Measurements from ENCODE around the gene FGF14.

Gene FGF14

GRCh38 chr13:102323012-102323411 is 78.8 kb downstream of the FGF14 start:
- in situ Hi-C loops (cut with HindIII; ENCODE audit: low sequenced_read_pairs): no loop called here

GRCh38 chr13:102322211-102322610 is 79.6 kb downstream of the FGF14 start:
- no peak for TF ChIP-seq CTCF (IDR thresholded peaks at IDR 0.05; ENCODE audit: low read depth, low read length, missing control alignments)
- in situ Hi-C loops (cut with HindIII; ENCODE audit: low sequenced_read_pairs): no loop called here
- DNase-seq (ENCODE audit: low read depth): no peak
- no peak overlapping the region for H3K4me3 ChIP-seq (ENCODE audit: low read depth, low read length)

More at GRCh38 chr13:102323012-102323411, 78.8 kb downstream of the FGF14 start:
- TF ChIP-seq CTCF (IDR thresholded peaks at IDR 0.05; ENCODE audit: low read depth, low read length, missing control alignments): no peak
- no peak overlapping the region for H3K4me3 ChIP-seq (ENCODE audit: low read depth, low read length)
- DNase-seq (ENCODE audit: low read depth): no peak

DNA sequence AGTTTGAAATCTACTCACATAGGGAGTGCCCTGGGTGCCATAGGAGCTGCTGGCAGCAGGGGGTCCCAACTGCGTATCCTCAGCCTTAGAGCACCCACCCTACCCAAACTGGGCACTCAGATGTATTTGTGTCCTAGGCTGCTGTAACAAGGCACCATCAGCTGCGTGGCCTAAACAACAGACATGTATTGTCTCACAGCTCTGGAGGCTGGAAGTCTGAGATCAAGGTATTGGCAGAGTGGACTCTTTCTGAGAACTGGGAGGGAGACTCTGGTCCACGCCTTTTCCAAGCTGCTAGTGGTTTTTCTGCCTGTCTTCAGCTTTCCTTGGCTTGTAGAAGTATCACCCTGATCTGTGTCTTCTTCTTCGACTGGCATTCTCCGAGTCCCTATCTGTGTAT is 83.6 kb downstream of the FGF14 start:
- no peak for DNase-seq (ENCODE audit: low read depth)
- H3K4me3 ChIP-seq (ENCODE audit: low read depth, low read length): no peak overlapping the region
- TF ChIP-seq CTCF (IDR thresholded peaks at IDR 0.05; ENCODE audit: low read depth, low read length, missing control alignments): no peak
- in situ Hi-C loops (cut with HindIII; ENCODE audit: low sequenced_read_pairs): no loop called here

GRCh38 chr13:102317593-102317992 is 84.3 kb downstream of the FGF14 start:
- no peak for TF ChIP-seq CTCF (IDR thresholded peaks at IDR 0.05; ENCODE audit: low read depth, low read length, missing control alignments)
- in situ Hi-C loops (cut with HindIII; ENCODE audit: low sequenced_read_pairs): no loop called here
- no peak overlapping the region for H3K4me3 ChIP-seq (ENCODE audit: low read depth, low read length)
- no peak for DNase-seq (ENCODE audit: low read depth)

GRCh38 chr13:102316732-102317131 is 85.1 kb downstream of the FGF14 start:
- in situ Hi-C loops (cut with HindIII; ENCODE audit: low sequenced_read_pairs): no loop called here
- no peak for DNase-seq (ENCODE audit: low read depth)
- no peak for TF ChIP-seq CTCF (IDR thresholded peaks at IDR 0.05; ENCODE audit: low read depth, low read length, missing control alignments)
- no peak overlapping the region for H3K4me3 ChIP-seq (ENCODE audit: low read depth, low read length)

DNA sequence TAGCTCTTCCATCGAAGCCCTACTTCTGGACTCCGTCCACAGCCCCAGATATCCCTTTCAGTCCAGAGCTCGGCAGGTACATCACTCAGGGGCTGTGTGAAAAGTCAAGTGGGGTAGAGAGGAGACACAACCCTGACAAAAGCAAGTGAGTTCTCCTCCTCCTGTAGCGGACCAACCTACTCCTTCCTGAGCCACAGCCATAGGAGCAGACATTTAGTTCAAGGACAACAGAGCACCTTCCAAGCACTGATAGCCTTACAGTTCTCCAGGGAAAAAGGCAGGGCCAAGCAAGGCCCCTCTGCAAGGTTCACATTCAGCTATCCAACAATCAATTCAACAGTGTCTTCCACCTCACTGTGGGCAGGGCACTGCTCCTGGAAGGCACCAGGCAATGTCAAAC is 89.0 kb downstream of the FGF14 start:
- in situ Hi-C loops (cut with HindIII; ENCODE audit: low sequenced_read_pairs): no loop called here
- TF ChIP-seq CTCF (IDR thresholded peaks at IDR 0.05; ENCODE audit: low read depth, low read length, missing control alignments): no peak
- H3K4me3 ChIP-seq (ENCODE audit: low read depth, low read length): no peak overlapping the region
- DNase-seq (ENCODE audit: low read depth): no peak

DNA sequence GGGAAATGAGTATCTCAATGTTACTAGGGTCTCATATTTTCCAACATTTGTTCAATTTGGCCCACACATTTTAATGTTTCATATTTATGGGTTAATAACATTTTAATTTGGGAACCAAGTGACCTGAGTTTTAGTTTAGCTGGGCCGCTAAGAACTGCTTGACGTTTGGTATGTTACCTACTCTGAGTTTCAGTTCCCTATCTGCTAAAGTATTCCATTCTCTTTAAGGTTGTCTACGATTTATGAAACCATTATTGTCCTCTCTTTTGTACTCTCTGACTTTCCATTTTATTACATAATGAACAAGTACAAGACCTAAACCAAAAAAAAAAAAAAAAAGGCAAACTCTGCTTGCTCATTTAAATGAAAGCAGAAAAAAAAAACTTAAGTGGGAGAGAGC is 89.9 kb downstream of the FGF14 start:
- in situ Hi-C loops (cut with HindIII; ENCODE audit: low sequenced_read_pairs): no loop called here
- DNase-seq (ENCODE audit: low read depth): no peak

More for the DNA sequence above, 89.9 kb downstream of the FGF14 start:
- no peak for TF ChIP-seq CTCF (IDR thresholded peaks at IDR 0.05; ENCODE audit: low read depth, low read length, missing control alignments)
- H3K4me3 ChIP-seq (ENCODE audit: low read depth, low read length): no peak overlapping the region

Measured in astrocyte of the cerebellum (primary cell).